Activated CD4-positive, CD25-positive, alpha-beta regulatory T cell (primary cell): ENCODE results near the gene PACRG.
"Not testable (repeated sequence)": the region's sequence is repeated elsewhere in the genome, so short reads cannot be mapped to it uniquely, and the experiment has no call there.

Experiments
- DNase-seq, 4 experiments: peaks; one replicate each; lab custom pipeline; 2025; lab: John Stamatoyannopoulos, UW

The PACRG gene

DNA sequence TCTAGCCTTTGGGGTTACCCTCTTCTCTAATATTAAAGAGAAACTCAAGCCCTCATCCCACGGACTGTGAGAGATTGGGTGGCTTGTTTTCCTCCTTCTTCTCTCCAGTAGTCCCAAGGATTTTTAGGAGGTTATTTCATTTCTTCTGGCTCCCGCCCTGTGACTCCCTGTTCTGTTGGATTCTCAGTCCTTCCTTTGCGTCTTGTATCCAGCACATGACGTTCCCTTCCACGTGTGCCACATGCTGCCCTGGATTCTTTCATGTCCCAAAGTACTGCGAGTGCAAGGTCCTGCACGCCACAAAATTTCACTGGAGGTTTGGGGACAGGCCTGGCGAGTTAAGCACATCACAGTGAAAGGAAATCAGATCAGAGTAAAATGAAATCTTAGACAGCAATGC, 213.4 kb downstream of the PACRG start:
- DNase-seq: no peak

DNA sequence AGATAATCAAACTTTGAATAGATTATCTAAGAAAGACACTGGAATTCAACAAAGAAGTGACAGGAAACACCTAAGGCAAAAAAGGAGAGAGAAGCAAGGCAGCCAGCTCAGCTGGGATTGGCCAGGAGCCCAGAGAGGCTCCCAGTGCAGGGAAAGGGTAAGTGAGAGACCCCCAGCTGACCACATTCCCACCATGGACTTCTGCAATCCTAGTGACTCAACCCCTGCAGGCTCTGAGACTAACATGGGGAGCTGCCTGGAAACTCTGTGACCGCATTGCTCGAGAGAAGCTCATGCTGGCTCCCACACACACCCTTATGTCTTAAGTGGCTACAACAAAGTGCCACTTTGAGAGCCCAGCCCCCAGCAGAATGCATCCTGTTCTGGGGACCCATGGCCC, 215.1 kb downstream of the PACRG start:
- DNase-seq: no peak

DNA sequence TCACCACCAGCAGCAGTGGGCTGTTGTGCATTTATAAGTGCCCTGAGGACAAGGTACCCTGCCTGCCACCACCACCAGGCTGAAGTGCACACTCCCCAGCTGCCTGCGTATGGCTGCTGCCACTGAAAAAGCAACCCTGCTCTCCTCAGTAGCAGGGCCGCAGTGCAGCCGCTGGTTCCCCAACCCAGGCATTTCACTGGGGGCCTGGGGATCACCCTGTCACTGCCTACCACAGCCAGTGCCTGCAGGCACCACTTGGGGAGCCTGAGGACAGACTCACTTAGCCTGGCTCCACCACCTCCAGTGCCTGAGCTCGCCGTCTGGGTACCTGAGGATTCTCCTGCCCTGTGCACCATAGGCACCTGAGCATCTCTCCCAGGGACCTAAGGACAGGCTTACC, 215.6 kb downstream of the PACRG start:
- DNase-seq: no peak

DNA sequence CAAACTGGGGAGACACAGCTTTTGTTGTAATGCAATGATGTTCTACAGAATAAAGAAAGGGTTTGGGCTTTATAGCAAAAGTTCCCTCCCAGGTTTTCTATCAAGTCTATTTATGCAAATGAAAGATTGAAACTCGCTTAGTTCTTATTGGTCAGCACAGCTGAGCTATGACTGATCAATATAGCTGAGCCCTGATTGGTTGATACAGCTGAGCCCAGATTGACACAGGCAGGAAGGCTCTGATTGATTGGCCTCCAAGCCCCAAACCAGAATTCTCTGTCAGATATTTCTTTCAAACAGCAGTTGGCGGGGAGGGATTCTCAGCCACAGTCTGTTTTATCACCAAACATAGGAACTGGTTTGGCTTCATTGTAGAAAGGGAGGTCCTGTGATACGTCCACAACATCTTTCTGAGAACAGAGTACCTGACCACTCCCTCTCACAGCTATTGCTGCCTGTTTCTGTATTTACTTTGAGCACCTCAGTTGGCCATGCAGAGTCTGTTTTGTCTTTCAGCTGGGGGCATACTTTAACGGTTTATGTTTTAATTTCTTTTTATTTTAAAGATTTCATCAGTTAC, 223.5 kb downstream of the PACRG start:
- no peak for DNase-seq

DNA sequence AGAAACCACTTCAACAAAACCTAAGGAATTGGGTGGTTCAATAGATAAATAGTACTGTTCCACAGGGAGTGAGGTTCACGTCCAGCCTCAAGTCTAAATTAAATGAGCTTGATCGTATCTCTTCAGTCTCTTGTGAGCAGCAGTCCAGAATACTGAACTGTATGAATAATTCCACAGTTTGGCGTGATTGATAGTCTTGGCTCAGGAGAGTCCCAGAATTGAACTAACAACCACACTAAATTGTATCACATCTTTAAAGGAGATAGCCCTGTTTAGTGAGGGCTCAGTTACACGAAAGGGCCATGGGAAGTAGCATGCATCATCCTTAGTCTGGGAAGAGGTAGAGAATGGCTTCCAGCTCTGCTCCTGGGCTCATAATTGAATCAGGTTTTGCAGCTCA, 224.6 kb downstream of the PACRG start:
- no peak for DNase-seq

DNA sequence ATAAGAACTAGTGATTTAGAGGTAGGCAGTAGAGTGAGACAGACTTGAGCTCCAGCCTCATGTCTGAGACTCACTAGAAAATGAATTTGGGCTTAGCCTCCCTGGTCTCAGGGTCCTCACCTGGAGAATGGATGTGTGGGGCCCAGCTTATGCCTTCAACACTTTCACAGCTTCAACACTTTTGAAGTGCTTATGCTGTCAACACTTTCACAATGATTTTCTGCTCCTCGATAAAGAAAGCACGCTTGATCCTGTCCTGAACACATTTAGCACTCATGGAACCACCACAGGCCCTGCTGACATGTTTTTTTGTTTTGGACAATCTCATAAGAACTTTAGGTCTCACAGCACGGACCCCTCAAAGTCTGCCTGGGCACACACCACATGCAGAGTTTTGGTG, 229.3 kb downstream of the PACRG start:
- no peak for DNase-seq

DNA sequence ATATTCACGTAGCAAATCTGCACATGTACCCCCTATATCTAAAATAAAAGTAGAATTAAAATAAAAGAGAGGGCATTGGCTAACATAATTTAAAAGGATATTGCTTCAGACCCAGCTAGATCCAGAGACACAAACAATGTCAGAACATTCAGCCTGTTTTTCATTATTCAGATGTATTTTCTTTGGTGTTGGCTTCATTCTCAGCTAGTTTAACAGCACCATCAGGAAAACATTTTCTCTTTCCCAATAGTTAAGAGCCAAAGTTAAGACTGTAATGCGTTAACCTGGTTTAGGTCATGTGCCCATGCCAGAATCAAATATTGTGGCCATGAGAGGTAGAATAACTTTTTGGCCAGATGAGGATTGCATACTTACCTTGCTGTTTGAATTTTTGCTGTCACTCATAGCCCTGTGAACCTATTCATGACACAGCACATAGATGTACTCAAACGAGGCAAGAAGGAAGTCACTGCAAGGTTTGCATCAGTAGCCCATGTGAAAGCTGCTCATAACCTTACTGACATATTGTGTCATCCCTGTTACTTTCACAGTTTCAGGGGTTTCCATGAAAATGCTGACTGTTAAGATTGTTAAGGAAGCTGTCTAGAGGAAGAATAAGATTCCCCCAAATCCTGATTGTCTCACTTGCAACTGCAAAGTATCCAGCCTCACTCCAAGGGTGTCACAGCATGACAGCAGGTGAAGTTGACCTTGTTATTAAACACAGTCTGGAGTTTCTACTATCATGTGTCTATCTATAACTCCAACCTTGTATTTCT, 233.1 kb downstream of the PACRG start:
- DNase-seq: no peak

DNA sequence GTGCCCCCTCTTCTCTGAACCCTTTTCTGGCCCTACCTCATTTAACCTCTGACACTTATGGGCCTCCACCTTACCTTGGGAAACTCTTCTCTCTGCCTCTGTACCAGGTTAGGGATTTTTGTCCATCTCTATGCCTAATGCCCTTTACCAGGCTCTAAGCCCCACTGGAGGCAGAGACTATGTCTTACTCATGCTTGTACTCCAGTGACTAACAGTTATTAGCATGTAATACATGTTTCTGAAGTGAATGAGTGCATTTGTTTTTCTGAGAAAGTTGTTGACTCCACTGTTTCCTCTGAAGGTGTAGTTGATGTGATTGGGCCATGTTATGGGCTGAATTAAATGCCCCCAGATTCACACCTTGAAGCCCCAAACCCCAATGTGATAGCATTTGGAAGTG, 234.3 kb downstream of the PACRG start:
- no peak for DNase-seq

DNA sequence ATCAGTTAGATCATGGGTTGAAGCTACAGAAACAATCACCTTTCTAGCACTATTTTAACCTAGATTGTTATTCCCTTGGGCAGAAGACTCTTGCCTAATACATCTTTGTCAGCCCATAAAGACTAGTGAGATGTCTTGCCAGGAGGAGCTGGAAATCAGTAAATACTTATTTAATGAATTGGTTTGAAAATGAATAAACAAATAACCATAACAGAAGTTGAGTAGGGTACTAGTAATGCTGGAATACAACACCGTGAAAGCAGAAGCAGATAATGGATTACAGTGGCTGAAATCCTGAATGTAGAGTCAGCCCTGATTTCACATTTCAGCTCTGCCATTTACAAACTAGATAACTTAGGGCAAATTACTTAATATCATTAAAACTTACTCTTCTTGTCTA, 236.1 kb downstream of the PACRG start:
- DNase-seq: no peak

DNA sequence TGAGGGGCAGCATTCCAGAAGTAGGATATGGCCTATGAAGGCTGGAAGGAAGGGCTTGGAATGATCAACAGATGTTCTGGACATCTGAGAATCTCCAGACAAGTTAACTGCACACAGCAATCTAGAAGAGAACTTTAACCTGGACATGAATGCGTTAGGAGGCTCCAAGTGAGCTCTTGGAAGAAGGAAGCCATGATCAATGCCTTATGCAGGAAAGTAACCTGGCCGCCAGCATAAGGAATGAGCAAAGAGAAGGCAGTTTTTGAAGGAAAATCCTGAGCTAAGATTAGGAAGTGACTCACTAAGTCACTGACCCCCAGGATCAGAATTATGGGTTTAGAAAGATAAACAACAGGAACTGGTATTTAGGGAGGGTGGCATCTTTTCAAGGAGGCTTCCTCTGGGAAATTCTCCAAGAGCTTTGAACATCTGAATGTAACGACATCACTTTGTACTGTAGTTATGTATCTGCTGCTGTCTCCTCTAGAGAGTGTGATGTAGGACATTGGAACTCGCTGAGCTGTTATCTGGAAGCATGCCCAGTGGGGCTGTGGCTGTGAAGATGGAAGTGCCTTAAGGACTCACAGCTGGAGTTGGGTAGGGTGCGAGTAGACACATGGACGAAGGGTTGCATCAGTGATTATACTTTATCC, 236.8 kb downstream of the PACRG start:
- DNase-seq: no peak

DNA sequence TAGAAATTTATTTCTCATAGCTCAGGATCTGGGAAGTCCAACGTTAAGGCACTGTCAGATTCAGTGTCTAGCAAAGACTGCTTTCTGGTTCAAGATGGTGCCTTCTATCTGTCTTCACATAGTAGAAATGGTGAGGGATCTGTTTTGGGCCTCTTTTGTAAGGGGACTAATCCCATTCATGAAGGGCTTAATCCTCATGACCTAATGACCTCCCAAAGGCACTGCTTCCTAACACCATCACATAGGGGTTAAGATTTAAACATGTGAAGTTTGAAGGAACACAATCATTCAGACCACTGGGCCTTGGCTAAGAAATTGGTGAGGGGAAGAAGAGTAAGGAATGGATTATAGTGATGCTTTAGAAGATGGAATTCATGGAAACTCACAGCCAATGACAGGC, 237.6 kb downstream of the PACRG start:
- DNase-seq: no peak

DNA sequence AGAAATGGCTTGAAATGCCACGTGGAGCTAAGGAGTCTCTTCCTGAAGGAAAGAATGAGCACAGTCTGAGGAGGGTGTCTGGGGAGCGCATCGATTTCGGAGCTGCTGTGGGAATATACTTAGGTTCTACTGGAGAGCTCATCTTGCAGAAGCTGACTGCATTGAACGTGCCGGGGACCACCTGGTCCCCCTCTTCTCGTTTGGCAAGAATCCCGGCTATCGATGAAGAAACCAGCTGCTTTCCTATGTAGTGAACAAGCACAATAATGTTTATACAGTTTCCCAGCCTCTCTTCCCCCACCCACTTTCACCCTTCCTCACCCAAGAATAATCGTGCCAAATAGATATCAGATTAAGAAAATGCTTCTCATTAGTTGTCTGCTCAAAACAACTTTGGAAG, 242.5 kb downstream of the PACRG start:
- DNase-seq: no peak

DNA sequence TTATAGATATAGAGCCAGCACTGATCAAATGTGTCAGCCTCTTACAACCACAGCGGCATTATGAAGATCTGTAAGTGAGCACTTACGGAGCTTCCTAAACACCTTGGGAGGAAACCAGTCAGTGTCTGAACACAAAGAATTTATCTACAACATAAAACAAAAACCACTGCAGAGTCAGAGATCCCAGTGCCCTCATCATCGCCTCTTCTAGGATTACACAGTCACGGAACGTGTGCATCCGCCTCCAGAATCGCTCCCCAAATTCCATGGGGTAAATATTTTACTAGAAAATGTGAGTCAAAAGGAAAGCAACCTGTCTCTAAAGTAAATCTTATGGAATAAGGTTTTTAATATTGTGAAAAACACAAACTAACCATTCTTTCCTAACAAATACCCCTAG, 243.6 kb downstream of the PACRG start:
- no peak for DNase-seq

DNA sequence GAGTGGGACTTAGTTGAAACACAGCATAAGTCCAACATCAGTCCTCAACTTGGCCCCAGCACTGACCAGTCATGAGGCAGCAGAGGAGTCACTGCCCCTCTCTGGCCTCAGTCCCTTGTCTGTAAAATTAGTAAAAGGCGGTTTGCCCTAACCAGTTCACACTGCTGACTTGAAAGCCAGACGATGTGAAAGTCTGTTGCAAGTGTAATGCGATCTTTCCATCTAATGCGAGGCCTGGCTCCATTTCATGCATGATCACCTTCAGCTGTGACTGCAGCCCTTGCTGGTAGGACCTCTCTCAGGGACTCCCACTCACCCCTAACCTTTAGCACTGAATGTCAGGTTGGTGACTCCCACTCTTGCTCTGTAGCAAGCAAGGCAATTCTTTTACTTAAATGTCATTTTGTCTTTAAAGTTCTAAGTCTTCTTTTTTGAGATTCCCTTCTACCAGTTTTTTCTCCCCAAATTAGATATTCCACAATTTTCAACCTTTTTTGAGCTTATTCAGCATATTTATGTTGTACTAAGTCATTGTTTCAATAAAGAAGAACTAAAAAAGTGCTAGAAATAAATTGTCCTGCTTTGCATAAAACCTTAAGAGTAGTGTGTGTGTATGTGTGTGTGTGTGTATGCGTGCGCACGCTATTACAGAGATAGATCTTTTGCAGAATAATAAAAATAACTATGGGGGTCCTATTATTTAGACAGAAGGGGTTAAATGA, 245.5 kb downstream of the PACRG start:
- DNase-seq: no peak

DNA sequence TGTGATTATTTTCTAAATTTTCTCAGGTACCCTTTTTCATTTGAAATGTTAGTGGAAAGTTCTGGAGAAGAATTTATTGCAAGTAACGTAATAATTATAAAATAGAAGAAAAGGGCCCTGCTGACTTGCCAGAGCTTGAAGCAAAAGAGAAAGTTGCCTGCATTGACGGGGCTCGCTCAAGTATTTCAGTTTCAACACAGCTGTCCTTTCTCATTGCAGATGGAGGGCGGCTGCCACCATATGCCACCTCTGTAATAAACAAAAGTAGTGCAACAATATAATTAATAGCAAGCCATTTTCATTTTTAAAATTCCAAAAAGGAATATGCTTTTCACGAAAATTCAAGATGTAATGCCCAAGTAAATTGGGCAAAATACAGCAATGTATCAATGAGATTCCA, 246.2 kb downstream of the PACRG start:
- no peak for DNase-seq

DNA sequence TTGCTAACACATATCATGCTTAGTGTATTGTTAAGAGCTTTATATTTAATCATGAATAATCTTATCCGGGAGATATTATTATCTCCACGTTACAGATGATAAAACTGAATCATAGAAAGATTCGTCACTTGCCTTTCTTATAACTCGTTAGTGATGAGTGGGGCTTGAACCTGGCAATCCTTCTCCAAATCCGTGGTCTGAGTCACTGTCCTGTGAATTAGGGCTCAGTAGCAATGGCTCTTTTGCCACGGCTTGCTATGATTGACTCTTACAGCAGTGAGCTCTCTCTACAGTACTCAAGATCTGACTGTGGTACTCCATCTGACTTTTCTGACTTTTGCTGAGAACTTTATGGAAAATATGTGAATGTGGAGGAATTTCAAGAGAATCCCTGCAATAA, 246.9 kb downstream of the PACRG start:
- DNase-seq: no peak

DNA sequence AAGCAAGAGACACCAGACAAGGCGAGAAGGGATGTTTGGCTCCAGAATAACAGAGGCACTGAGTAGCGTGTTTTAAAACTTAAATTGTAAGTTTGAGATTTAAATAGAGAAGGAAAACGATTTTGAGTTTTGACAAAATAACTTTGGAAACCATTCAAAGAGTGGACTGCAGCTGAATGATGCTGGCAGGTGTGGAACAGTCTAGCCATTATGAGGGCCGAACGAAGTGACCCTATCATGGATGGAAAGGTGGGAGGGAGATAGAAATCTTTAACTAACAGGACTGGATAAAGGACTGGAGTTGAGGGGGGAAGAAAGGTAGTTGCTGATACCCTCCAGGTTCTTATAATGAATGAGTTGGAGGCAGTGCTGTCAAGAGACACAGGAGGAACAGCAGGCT, 248.4 kb downstream of the PACRG start:
- DNase-seq: no peak

DNA sequence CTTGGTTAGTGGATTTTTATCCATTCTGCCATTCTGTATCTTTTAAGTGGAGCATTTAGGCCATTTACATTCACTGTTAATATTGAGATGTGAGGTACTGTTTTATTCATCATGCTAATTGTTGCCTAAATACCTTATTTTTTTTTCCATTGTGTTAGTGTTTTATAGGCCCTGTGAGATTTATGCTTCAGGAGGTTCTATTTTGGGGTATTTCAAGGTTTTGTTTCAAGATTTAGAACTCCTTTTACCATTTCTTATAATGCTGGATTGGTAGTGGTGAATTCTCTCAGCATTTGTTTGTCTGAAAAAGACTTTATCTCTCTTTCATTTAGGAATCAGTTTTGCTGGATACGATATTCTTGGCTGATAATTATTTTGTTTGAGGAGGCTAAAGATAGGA, 255.5 kb downstream of the PACRG start:
- not testable (repeated sequence) for DNase-seq

DNA sequence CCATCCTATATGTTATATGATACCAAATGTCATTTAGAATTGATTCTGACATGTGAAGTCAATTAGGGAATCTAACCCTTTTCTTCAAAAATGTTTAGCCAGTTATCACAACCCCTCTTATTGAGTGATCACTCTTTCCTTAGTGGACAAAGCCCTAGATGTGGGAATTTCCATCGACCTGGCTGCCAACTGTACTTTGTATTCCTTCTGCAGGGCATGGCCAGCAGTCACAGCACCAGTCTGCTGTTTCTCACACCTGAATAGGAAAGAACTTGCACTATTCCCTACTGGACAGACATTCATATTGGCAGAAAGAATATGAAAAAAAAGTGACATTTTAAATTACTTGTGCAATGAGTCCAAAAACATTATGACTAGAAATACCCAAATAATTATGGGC, 271.0 kb downstream of the PACRG start:
- DNase-seq: no peak

DNA sequence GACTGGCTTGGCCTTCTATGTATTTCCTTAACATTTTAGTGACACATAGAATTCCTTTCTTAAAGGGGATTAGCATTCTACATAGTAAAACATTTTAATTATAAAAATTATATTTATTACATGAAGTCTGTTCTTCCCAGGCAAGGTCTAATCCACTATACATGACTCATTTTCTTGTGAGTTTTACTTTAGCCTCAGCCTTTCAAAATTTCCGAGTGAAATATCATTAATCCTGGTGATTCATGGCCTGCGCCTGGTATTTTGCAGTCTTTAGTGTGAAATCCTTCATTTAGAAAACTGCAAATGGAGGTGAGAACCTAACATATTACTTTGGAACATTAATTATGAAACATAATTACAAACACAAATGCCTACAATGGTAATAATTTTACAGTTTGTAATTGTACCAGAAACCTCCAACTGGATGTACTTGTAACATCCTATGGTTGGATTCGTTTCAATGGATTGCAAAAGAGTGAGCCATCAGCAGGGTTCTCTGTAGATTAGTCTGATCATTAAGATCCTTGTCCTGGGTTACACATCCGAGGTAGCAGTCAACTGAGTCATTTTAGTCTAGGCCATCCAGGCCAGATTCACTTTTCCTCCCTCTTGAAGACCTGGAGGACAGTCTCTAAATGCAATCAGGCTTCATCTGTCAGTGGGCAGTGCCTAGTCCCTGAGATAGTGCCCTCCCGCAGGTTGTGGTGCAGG, 272.0 kb downstream of the PACRG start:
- DNase-seq: no peak

DNA sequence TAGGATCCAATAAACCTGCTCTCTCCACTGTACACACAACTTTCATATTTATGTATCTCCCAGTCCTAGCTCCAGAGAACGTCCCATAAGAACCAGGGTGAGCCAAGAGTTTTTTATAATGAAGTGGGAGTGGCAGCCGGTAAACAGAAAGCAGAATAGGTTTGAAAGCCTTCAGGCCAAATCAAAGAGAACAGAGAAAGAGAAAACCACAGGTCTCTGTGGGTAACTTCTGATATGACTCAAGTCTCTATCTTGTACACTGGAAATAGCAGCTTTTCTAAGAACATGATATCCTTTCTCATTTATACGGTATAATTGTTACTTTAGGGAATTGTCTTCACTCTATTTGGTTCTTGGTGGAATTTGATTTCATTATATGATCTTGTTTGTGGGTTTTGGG, 273.6 kb downstream of the PACRG start:
- DNase-seq: no peak

DNA sequence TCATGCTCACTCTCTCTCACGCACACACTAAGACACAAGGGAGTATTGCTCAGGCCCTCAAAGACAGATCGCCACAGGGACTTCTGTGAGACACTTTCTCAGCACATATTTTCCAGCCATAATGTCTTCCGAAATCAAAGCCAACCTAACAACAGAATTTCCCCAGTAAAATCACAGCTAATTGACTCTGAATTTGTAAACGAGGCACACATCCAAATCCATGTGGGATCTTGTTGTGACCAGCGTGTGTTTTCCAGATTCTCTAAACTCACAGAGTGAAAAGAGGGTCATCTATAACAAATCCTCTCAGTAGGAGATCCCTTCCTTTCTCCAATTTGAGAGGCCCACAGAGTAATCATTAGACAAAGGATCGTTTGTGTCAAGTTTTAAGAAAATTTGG, 280.4 kb downstream of the PACRG start:
- DNase-seq: no peak
